Right atrium auricular region (tissue), 2 donors: Measurements from ENCODE around the gene PRKAG2. TPM values are rescaled to one million over a fixed set of nuclear protein-coding genes. Genes with fewer than 3 reads are reported as not detected.

ENCODE experiments used
- DNase-seq: peaks from one replicate; pipeline ENCODE4 v3.0.0-alpha.2; 2019; ENCODE audit warnings: low spot score
- H3K27ac ChIP-seq, 2 donors: fragments of 200-600 bp; sonication (generic); 1 replicate in 1 of 2; 2 replicates in 1 of 2; pipeline ENCODE4 v1.5.1; 2016 to 2019
- H3K27me3 ChIP-seq, 2 donors: fragments of 200-600 bp; sonication (generic); one replicate each; pipeline versions ENCODE4 v1.5.1 to v1.6.0; 2017 to 2019
- H3K36me3 ChIP-seq: fragments of 200-600 bp; sonication (generic); one replicate; pipeline ENCODE4 v1.5.1; 2016
- H3K4me1 ChIP-seq, 2 donors: fragments of 200-600 bp; sonication (generic); one replicate each; pipeline versions ENCODE4 v1.5.1 to v1.6.0; 2017 to 2019
- H3K4me3 ChIP-seq, 2 donors: fragments of 200-600 bp; sonication (generic); 1 replicate in 1 of 2; 2 replicates in 1 of 2; pipeline ENCODE4 v1.5.1; 2017 to 2019; ENCODE audit warnings: mild to moderate bottlenecking in 1 of 2, moderate library complexity in 1 of 2
- H3K9me3 ChIP-seq, 2 donors: fragments of 200-600 bp; sonication (generic); one replicate each; pipeline ENCODE4 v1.5.1; 2019
- total RNA-seq, 2 donors: library from RNA; depleted of rRNA; stranded (reverse); fragments of >200 nt; gene quantifications; one replicate each; pipeline ENCODE4 v1.1.0, GENCODE V29; 2016
- TF ChIP-seq, protein P1 (sequence below), 2 donors: fragments of 200-600 bp; sonication (generic); IDR thresholded peaks; one replicate each; pipeline ENCODE4 v1.5.1; 2019; ENCODE audit warnings: antibody characterized with exemption in 2 of 2

Gene PRKAG2
- total RNA-seq, 2 donors from 2014 or later, result 133 to 177 TPM

DNA sequence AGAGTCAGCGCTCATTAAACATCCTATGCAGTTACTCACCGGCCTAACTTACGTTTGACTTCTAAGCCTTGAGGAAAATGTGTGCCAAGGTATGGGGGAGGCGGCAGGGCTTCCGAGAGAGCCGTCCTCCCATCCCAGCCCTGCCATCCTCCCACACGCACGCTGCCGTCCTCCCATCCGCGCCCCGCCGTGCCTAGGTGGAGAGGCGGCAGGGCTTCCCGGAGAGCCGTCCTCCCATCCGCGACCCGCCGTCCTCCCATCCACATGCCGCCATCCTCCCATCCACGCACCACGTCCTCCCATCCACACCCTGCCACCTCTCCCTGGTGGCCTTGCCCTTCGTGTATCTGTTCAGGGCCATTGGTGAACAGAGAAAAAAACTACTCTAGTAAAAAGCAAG, 162.7 kb downstream of the PRKAG2 start:
- no peak overlapping the region for H3K4me3 ChIP-seq
- H3K4me1 ChIP-seq, result peaks cover 0 to 61% of the 10 kb centered on the region in 2 donors
- no peak for DNase-seq
- H3K9me3 ChIP-seq, result no peaks in the 10 kb centered on the region
- TF ChIP-seq, protein P1, sequence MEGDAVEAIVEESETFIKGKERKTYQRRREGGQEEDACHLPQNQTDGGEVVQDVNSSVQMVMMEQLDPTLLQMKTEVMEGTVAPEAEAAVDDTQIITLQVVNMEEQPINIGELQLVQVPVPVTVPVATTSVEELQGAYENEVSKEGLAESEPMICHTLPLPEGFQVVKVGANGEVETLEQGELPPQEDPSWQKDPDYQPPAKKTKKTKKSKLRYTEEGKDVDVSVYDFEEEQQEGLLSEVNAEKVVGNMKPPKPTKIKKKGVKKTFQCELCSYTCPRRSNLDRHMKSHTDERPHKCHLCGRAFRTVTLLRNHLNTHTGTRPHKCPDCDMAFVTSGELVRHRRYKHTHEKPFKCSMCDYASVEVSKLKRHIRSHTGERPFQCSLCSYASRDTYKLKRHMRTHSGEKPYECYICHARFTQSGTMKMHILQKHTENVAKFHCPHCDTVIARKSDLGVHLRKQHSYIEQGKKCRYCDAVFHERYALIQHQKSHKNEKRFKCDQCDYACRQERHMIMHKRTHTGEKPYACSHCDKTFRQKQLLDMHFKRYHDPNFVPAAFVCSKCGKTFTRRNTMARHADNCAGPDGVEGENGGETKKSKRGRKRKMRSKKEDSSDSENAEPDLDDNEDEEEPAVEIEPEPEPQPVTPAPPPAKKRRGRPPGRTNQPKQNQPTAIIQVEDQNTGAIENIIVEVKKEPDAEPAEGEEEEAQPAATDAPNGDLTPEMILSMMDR (IDR thresholded peaks at IDR 0.05), result no peak
- peaks cover 15% of the 10 kb centered on the region for H3K36me3 ChIP-seq
- H3K27ac ChIP-seq, result peak overlapping the region; percentile 78 to 87
- H3K27me3 ChIP-seq, result no peaks in the 10 kb centered on the region

DNA sequence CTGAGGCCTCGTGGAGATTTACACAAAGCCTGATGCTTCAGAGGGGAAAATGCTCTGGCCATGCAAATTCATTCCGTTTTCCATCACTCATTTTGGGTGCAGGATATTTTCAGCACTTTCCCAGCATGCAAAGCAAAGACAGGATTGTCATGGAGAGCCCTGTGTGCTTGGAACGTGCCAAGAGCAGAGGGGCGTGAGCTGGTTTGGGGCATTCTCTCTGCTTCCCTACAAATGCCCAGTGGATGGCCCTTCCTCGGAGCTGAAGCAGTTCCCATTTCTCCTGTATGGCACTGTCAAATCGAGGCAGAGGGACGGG, 164.1 kb downstream of the PRKAG2 start:
- peak overlapping the region; percentile 78 to 87 for H3K27ac ChIP-seq
- peaks cover 24% of the 10 kb centered on the region for H3K36me3 ChIP-seq
- TF ChIP-seq, protein P1 (IDR thresholded peaks at IDR 0.05), result no peak
- no peaks in the 10 kb centered on the region for H3K9me3 ChIP-seq
- peaks cover 0 to 61% of the 10 kb centered on the region in 2 donors for H3K4me1 ChIP-seq
- H3K27me3 ChIP-seq, result no peaks in the 10 kb centered on the region
- DNase-seq, result no peak
- no peak overlapping the region for H3K4me3 ChIP-seq

DNA sequence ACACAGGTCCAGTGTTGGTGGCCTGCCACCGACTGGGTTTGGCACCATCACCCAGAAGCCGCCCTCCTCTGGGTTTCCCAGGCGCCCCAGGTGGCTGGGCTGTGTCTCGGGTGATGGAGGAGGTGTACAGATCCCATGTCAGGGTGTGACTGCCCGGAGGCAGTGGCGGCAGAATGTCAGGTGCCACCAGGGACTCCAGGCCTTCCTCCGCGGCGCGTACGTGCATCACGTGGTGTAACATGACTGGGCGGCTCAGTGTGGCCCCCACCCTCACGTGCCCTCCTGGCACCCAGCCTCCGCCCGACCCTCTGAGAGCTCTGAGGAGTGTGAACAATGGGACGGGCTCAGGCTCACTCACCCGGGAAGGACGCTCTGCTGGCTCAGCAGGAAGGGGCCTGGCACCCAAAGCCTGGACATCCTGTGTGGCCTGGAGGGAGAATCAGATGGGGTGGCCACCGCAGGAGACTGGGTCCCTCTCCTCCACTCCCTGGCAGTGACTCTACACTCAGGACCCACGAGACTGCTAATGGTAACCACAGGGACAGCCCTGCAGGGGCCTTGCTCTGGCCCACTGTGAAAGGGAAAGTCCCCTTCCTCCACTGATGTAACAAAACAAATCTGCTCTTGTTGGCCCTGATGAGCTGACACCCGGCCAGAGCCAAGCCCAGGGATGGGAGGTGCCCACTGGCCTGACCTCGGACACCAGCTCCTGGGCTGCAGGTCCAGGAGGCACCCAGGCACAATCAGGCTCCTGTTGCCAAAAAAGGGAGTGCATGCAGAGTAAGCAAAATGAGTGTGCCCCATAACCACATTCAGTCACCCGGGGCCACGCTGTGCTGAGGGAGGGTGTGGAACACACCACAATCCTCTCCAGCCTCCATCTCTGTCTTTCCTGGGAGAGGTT, 164.8 kb downstream of the PRKAG2 start:
- TF ChIP-seq, protein P1 (IDR thresholded peaks at IDR 0.05), result no peak
- DNase-seq, result no peak
- H3K27ac ChIP-seq, result peak overlapping the region; percentile 78 to 87

DNA sequence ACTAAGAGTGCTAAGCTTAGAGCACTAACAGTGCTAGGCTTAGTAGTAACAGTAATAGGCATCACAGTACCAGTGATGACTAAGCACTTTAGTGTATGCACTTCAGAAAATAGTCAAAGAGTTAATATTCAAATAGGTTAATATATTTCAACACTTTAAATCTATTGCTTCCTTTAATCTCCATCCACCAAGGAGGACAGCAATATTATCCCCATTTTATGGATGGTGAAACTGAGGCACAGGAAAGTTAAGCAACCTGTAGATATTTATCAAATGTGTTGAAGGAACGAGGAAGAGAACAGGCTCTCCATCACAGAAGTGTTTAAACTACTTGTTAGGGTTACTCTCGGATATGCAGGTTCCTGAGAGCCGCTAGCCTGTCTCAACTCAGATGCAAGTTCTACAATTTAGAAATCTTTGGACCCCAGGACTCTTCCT, 165.5 kb downstream of the PRKAG2 start:
- TF ChIP-seq, protein P1 (IDR thresholded peaks at IDR 0.05), result no peak
- Histone ChIP-seq H3K27ac (peak overlapping the region; percentile 78 to 87), H3K4me3 (no peak overlapping the region), H3K36me3 (peaks cover 24% of the 10 kb centered on the region), H3K9me3 (no peaks in the 10 kb centered on the region), H3K27me3 (no peaks in the 10 kb centered on the region), H3K4me1 (peaks cover 0 to 61% of the 10 kb centered on the region in 2 donors)
- DNase-seq, result no peak

More for the DNA sequence above, 164.8 kb downstream of the PRKAG2 start:
- H3K27me3 ChIP-seq, result no peaks in the 10 kb centered on the region
- no peaks in the 10 kb centered on the region for H3K9me3 ChIP-seq
- no peak overlapping the region for H3K4me3 ChIP-seq
- H3K4me1 ChIP-seq, result peaks cover 0 to 61% of the 10 kb centered on the region in 2 donors
- peaks cover 24% of the 10 kb centered on the region for H3K36me3 ChIP-seq

DNA sequence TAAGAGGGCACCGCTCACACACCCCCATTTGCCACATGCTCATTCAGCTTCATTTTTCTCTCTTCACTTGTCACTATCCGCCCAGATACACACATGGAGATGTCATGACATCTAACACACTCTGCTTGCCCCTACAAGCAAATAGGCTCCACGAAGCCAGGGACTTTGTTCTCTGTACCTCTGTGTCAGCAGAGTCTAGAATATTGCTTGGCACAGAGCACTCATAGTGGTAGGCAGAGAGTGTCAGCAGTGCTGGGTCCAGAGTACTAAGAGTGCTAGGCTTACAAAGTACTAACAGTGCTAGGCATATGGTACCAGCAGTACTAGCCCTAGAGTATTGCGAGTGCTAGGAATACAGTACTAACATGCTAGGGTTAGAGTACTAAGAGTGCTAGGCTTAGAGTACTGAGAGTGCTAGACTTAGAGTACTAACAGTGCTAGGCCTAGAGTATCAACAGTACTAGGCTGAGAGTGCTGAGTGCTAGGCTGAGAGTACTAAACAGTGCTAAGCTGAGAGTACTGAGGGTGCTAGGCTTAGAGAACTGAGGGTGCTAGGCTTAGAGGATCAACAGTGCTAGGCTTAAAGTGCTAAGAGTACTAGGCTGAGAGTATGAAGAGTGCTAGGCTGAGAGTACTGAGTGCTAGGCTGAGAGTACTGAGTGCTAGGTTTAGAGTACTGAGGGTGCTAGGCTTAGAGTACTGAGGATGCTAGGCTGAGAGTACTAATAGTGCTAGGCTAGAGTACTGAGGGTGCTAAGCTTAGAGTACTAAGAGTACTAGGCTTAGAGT, 166.1 kb downstream of the PRKAG2 start:
- TF ChIP-seq, protein P1 (IDR thresholded peaks at IDR 0.05), result no peak
- DNase-seq, result no peak
- Histone ChIP-seq H3K27me3 (no peaks in the 10 kb centered on the region), H3K9me3 (no peaks in the 10 kb centered on the region), H3K4me3 (no peak overlapping the region), H3K4me1 (peaks cover 0 to 61% of the 10 kb centered on the region in 2 donors), H3K27ac (peak overlapping the region; percentile 78 to 87), H3K36me3 (peaks cover 24% of the 10 kb centered on the region)
